ENCODE measurements around the gene LRRC40. TPM values are rescaled to one million over a fixed set of nuclear protein-coding genes. Genes with fewer than 3 reads are reported as not detected.

LRRC40 gene
- polyA plus RNA-seq, 1 donor from 2014 or later, result 107 TPM

DNA sequence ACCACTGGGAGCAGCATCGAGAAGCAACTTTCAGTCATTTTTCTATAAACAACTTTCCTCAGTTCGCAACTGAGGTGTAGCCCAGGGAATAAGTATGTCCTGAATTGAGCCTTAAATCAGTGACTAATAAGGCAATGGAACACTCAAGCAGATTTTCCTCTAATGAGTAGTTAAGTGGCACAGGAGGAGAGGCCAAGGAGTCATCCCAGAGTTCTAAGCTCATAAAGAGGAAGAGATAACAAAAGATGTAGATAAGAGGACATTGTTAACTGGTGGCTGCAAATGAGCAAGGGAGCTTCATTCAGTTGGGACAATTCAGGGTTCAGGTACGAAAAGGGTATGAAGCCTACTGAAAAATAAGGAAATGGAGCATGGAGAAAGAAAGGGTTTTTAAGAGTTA lies 64.5 kb downstream of the LRRC40 start:
- Histone ChIP-seq H3K9ac (ENCODE audit: low read length) (no peak overlapping the region), H3K9me3 (ENCODE audit: low read length) (no peaks in the 10 kb centered on the region), H2AFZ (ENCODE audit: low read depth, low read length) (no peak overlapping the region), H4K20me1 (ENCODE audit: insufficient read depth) (no peaks in the 10 kb centered on the region), H3K27me3 (ENCODE audit: insufficient read depth, low read depth, low read length) (no peaks in the 10 kb centered on the region), H3K27ac (ENCODE audit: low read length) (peak overlapping the region; percentile 76), H3K79me2 (replicated peaks; ENCODE audit: insufficient read depth, low read length) (no peaks in the 10 kb centered on the region), H3F3A (ENCODE audit: insufficient read depth, low read length, poor library complexity, severe bottlenecking) (peaks cover 5% of the 10 kb centered on the region), H3K4me3 (ENCODE audit: low read length) (peak overlapping the region; percentile 52), H3K9me2 (ENCODE audit: insufficient read depth, low read length) (no peaks in the 10 kb centered on the region), H3K4me2 (ENCODE audit: low read length) (peak overlapping the region; percentile 53), H3K36me3 (ENCODE audit: insufficient read depth, low read length) (no peaks in the 10 kb centered on the region)
- TF ChIP-seq, protein P1, sequence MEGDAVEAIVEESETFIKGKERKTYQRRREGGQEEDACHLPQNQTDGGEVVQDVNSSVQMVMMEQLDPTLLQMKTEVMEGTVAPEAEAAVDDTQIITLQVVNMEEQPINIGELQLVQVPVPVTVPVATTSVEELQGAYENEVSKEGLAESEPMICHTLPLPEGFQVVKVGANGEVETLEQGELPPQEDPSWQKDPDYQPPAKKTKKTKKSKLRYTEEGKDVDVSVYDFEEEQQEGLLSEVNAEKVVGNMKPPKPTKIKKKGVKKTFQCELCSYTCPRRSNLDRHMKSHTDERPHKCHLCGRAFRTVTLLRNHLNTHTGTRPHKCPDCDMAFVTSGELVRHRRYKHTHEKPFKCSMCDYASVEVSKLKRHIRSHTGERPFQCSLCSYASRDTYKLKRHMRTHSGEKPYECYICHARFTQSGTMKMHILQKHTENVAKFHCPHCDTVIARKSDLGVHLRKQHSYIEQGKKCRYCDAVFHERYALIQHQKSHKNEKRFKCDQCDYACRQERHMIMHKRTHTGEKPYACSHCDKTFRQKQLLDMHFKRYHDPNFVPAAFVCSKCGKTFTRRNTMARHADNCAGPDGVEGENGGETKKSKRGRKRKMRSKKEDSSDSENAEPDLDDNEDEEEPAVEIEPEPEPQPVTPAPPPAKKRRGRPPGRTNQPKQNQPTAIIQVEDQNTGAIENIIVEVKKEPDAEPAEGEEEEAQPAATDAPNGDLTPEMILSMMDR (IDR thresholded peaks at IDR 0.05; ENCODE audit: poor library complexity, severe bottlenecking), result no peak
- TF ChIP-seq TAF1 (IDR thresholded peaks at IDR 0.05; ENCODE audit: low read depth) (no peak), POLR2AphosphoS5 (IDR thresholded peaks at IDR 0.05) (no peak), EZH2 (IDR thresholded peaks at IDR 0.05; ENCODE audit: borderline replicate concordance, insufficient read depth, low read length, poor library complexity, severe bottlenecking) (no peak), EP300 (conservative IDR thresholded peaks at IDR 0.05; ENCODE audit: poor library complexity, severe bottlenecking) (no peak), SMC3 (conservative IDR thresholded peaks at IDR 0.05; ENCODE audit: poor library complexity) (no peak), RAD21 (conservative IDR thresholded peaks at IDR 0.05) (no peak), MXI1 (conservative IDR thresholded peaks at IDR 0.05; ENCODE audit: poor library complexity, severe bottlenecking) (no peak)
- TF ChIP-seq, protein P2, sequence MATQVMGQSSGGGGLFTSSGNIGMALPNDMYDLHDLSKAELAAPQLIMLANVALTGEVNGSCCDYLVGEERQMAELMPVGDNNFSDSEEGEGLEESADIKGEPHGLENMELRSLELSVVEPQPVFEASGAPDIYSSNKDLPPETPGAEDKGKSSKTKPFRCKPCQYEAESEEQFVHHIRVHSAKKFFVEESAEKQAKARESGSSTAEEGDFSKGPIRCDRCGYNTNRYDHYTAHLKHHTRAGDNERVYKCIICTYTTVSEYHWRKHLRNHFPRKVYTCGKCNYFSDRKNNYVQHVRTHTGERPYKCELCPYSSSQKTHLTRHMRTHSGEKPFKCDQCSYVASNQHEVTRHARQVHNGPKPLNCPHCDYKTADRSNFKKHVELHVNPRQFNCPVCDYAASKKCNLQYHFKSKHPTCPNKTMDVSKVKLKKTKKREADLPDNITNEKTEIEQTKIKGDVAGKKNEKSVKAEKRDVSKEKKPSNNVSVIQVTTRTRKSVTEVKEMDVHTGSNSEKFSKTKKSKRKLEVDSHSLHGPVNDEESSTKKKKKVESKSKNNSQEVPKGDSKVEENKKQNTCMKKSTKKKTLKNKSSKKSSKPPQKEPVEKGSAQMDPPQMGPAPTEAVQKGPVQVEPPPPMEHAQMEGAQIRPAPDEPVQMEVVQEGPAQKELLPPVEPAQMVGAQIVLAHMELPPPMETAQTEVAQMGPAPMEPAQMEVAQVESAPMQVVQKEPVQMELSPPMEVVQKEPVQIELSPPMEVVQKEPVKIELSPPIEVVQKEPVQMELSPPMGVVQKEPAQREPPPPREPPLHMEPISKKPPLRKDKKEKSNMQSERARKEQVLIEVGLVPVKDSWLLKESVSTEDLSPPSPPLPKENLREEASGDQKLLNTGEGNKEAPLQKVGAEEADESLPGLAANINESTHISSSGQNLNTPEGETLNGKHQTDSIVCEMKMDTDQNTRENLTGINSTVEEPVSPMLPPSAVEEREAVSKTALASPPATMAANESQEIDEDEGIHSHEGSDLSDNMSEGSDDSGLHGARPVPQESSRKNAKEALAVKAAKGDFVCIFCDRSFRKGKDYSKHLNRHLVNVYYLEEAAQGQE (IDR thresholded peaks at IDR 0.05; ENCODE audit: borderline replicate concordance), result no peak

DNA sequence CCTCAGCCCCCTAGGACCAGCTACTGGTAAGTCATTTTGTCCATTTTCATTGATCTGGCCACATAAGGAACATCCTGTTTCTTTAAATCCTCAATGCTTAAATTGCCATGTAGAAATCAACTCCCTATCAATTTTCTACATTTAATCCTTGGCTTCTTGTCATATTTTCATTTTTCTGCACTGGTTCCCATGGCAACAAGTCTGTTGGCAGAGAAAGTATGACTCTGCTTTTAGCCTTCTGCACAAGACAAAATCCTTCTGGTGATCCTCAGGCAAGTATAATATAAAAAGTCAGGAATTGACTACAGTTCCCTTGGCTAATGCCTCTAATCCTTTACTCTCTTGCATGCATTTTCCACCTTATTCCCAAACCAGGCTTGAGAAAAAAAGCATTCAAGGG lies 65.0 kb downstream of the LRRC40 start:
- H3K36me3 ChIP-seq (ENCODE audit: insufficient read depth, low read length), result no peaks in the 10 kb centered on the region
- no peaks in the 10 kb centered on the region for H4K20me1 ChIP-seq (ENCODE audit: insufficient read depth)
- no peaks in the 10 kb centered on the region for H3K79me2 ChIP-seq (replicated peaks; ENCODE audit: insufficient read depth, low read length)
- no peaks in the 10 kb centered on the region for H3K9me2 ChIP-seq (ENCODE audit: insufficient read depth, low read length)
- peak overlapping the region; percentile 76 for H3K27ac ChIP-seq (ENCODE audit: low read length)
- H2AFZ ChIP-seq (ENCODE audit: low read depth, low read length), result no peak overlapping the region
- H3K4me2 ChIP-seq (ENCODE audit: low read length), result peak overlapping the region; percentile 53
- peak overlapping the region; percentile 27 for H3K9ac ChIP-seq (ENCODE audit: low read length)
- peaks cover 5% of the 10 kb centered on the region for H3F3A ChIP-seq (ENCODE audit: insufficient read depth, low read length, poor library complexity, severe bottlenecking)
- TF ChIP-seq SMC3 (conservative IDR thresholded peaks at IDR 0.05; ENCODE audit: poor library complexity) (peak; percentile 24), EP300 (conservative IDR thresholded peaks at IDR 0.05; ENCODE audit: poor library complexity, severe bottlenecking) (peak; percentile 60), RAD21 (conservative IDR thresholded peaks at IDR 0.05) (no peak)
- H3K27me3 ChIP-seq (ENCODE audit: insufficient read depth, low read depth, low read length), result no peaks in the 10 kb centered on the region
- H3K9me3 ChIP-seq (ENCODE audit: low read length), result no peaks in the 10 kb centered on the region
- H3K4me3 ChIP-seq (ENCODE audit: low read length), result peak overlapping the region; percentile 52

Data from neural cell (in vitro differentiated cells).